Breast epithelium (tissue), 3 donors: ENCODE data around the gene CDK14.

Experiments
- POLR2A ChIP-seq: fragments of 450-650 bp; IDR thresholded peaks from one replicate; pipeline ENCODE4 v1.6.1; 2016; ENCODE audit warnings: antibody characterized with exemption, mild to moderate bottlenecking, moderate library complexity
- POLR2AphosphoS5 ChIP-seq, 3 donors: sonication (generic); formaldehyde crosslinking; IDR thresholded peaks; one replicate each; pipeline ENCODE4 v1.6.1; 2017; ENCODE audit warnings: antibody characterized with exemption in 3 of 3
- TF ChIP-seq, protein P1 (sequence below), 3 donors: fragments of 450-650 bp; IDR thresholded peaks; one replicate each; pipeline ENCODE4 v1.5.1; 2016 to 2017; ENCODE audit warnings: antibody characterized with exemption in 3 of 3, mild to moderate bottlenecking in 3 of 3, moderate library complexity in 3 of 3

DNA sequence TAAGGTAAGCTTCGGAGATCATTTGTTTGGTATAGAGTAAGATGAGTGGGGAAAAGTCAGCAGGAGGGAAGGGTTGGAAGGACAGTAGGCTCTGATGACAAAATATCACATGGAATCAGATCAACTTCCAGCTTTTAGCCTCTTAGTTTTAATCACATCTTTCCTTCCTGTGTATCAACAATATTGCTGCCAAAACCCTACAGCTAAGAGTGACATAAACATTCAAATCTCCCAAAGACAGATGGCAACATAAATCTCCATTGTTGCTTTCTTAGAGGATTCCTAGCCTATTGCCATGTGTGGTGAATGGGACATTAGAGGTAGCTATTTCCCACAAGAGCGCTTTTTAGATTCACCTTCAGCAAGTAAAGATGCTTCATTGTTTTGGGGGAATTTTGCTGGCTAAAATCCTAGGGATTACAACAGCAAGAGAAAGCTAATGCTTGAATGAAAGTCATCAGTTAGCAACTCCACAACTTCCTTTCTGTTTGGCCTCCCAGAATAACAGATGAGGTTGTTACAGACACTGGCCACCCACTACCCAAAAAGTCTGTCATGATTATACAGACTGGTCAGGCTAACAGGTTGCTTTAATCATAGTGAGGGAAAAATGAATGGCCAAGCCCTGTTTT, 632.9 kb downstream of the CDK14 start:
- TF ChIP-seq, protein P1, sequence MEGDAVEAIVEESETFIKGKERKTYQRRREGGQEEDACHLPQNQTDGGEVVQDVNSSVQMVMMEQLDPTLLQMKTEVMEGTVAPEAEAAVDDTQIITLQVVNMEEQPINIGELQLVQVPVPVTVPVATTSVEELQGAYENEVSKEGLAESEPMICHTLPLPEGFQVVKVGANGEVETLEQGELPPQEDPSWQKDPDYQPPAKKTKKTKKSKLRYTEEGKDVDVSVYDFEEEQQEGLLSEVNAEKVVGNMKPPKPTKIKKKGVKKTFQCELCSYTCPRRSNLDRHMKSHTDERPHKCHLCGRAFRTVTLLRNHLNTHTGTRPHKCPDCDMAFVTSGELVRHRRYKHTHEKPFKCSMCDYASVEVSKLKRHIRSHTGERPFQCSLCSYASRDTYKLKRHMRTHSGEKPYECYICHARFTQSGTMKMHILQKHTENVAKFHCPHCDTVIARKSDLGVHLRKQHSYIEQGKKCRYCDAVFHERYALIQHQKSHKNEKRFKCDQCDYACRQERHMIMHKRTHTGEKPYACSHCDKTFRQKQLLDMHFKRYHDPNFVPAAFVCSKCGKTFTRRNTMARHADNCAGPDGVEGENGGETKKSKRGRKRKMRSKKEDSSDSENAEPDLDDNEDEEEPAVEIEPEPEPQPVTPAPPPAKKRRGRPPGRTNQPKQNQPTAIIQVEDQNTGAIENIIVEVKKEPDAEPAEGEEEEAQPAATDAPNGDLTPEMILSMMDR (IDR thresholded peaks at IDR 0.05): no peak
- TF ChIP-seq POLR2AphosphoS5 (IDR thresholded peaks at IDR 0.05) (no peak), POLR2A (no peak)
